Duodenal mucosa (tissue), 2 donors: ENCODE measurements around the gene TBC1D24.
"Not testable (repeated sequence)": the region's sequence is repeated elsewhere in the genome, so short reads cannot be mapped to it uniquely, and the experiment has no call there.

Experiments
- H3K27ac ChIP-seq: one replicate; pipeline ENCODE4 v1.7.0; 2013; ENCODE audit warnings: low read depth, low read length
- H3K27me3 ChIP-seq, 2 donors: one replicate each; pipeline ENCODE4 v1.7.0; 2013; ENCODE audit warnings: low read length in 2 of 2, control low read depth in 1 of 2; ENCODE audit not compliant: insufficient read depth in 2 of 2, control insufficient read depth in 1 of 2
- H3K36me3 ChIP-seq, 2 donors: one replicate each; pipeline ENCODE4 v1.7.0; 2013; ENCODE audit warnings: low read length in 2 of 2, control low read depth in 1 of 2; ENCODE audit not compliant: insufficient read depth in 2 of 2, control insufficient read depth in 1 of 2
- H3K4me1 ChIP-seq, 2 donors: one replicate each; pipeline ENCODE4 v1.7.0; 2013; ENCODE audit warnings: low read length in 2 of 2, control low read depth in 1 of 2; ENCODE audit not compliant: insufficient read depth in 2 of 2, control insufficient read depth in 1 of 2
- H3K4me3 ChIP-seq, 2 donors: one replicate each; pipeline ENCODE4 v1.7.0; 2013; ENCODE audit warnings: low read length in 2 of 2, low read depth in 1 of 2
- H3K9ac ChIP-seq, 2 donors: one replicate each; pipeline ENCODE4 v1.7.0; 2013; ENCODE audit warnings: low read length in 2 of 2, low read depth in 1 of 2
- H3K9me3 ChIP-seq, 2 donors: one replicate each; pipeline ENCODE4 v1.7.0; 2013; ENCODE audit warnings: low read length in 2 of 2, control low read depth in 1 of 2; ENCODE audit not compliant: control insufficient read depth in 1 of 2

The TBC1D24 gene

DNA sequence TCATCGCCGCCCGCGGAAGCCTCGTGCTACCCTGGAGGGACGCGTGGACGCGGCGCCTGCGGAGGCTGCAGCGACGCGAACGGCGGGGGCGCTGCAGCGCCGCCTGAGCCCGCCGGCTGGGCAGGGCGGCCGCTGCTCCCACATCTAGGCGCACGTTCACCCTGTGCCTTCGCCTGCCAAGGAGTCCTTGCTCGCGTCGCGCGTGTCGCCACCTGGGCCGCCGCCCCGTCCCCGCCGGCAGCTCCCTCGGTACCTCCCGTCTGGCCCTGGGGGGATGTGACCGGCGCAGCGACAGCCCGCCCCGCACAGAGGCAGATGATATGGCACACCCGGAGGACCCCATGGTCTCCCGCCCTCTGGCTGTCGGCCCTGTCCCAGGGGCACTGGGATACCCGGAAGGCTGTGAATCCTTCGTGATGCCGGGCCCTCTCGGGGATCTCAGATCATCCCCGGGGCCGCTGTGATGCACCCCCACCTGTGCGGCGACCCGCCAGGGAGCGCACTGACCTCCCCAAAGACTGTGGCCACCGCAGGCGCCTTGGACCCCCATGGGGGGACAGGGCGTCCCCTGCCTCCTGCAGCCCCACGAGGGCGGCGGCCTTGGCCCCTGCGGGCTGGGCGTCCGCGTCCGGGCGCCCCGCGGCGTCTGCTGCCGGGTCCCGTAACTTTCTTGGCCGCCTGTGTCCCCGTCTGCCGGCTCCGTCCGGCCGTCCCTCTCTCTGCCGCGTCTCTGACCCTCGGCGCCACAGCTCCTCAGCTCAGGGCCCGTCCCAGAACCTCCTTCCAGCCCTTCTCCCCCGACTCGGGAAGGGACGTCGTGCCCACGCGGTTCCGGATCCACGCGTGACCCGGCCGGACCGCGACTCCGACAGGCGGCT lies 689 bp upstream of the TBC1D24 start:
- Histone ChIP-seq H3K27ac (peak overlapping the region; percentile 20), H3K4me1 (peaks cover 6 to 15% of the 10 kb centered on the region in 2 donors), H3K9ac (peak overlapping the region; percentile 48 to 70)

DNA sequence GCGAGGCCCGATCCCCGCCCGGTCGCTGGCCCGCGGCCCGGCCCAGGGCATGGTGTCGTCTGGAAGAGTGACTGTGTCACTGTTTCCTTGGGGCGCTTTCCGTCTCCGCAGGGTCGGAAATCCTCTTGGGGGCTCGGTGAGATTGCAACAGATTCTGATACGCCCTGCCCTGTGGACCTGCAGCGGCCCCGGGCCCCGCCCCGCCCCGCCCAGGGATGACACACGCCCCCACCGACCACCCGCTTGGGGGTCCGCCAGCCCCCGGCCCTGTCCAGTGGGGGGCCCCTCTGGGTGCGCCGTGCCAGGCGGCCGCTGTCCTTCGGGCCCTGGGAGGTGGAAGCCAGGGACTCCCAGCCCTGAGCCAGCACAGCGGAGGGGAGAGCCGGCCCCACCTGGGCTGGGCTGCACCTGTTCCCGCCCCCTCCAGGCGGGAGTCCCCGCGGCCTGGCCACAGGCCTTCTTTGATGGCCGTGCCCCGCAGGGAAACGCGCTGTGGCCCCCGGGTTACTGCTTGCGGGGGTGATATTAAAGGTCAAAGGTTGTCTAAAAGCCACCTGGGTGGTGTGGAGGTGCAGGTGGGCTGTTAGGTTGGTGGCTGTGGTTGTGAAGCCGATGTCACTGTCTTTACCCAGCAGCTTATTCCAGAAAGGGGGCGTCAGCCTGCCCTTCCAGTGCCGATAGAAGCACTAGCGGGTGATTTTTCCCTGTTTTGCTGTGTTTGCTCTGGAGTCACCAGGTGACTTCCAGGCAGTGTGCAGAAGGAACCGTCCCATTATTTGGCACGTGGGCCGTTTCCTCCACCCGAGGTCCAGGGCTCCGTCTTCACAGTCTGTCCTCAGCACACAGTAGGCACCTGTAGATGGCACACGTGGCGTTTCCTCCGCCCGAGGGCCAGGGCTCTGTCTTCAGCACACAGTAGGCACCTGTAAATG lies 752 bp downstream of the TBC1D24 start:
- H3K4me1 ChIP-seq: peaks cover 6 to 18% of the 10 kb centered on the region in 2 donors
- H3K9ac ChIP-seq: peak overlapping the region; percentile 10 to 25
- peak overlapping the region; percentile 22 for H3K27ac ChIP-seq
- H3K36me3 ChIP-seq: no peaks in the 10 kb centered on the region
- H3K27me3 ChIP-seq: peaks cover 20 to 23% of the 10 kb centered on the region in 2 donors
- H3K4me3 ChIP-seq: peak overlapping the region; percentile 56 to 71
- H3K9me3 ChIP-seq: no peaks in the 10 kb centered on the region

More for the DNA sequence above, 689 bp upstream of the TBC1D24 start:
- Histone ChIP-seq H3K4me3 (peak overlapping the region; percentile 74), H3K36me3 (no peaks in the 10 kb centered on the region), H3K27me3 (peaks cover 34 to 37% of the 10 kb centered on the region in 2 donors), H3K9me3 (no peaks in the 10 kb centered on the region)

DNA sequence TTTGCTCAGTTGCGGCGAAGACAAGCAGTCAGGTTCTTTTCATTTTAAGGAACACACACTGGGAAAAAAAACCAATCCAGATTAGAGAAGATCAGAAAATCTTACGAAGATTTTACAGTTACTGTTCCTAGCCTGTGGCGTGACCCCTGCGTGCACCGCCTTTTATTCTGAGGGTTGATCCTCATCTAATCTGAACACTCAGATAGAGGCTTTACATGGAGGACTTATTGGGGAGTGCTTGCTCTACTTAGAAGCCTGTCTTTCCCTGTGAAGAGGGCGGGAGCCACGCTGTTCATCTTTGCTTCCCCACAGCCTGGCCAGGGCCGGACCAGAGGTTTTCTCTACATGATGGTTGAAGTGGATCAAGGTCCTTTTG lies 1.4 kb downstream of the TBC1D24 start:
- H3K4me3 ChIP-seq: no peak overlapping the region
- no peaks in the 10 kb centered on the region for H3K9me3 ChIP-seq
- H3K4me1 ChIP-seq: peaks cover 6 to 25% of the 10 kb centered on the region in 2 donors
- no peak overlapping the region for H3K27ac ChIP-seq
- H3K27me3 ChIP-seq: peaks cover 18 to 21% of the 10 kb centered on the region in 2 donors
- no peaks in the 10 kb centered on the region for H3K36me3 ChIP-seq
- H3K9ac ChIP-seq: no peak overlapping the region

DNA sequence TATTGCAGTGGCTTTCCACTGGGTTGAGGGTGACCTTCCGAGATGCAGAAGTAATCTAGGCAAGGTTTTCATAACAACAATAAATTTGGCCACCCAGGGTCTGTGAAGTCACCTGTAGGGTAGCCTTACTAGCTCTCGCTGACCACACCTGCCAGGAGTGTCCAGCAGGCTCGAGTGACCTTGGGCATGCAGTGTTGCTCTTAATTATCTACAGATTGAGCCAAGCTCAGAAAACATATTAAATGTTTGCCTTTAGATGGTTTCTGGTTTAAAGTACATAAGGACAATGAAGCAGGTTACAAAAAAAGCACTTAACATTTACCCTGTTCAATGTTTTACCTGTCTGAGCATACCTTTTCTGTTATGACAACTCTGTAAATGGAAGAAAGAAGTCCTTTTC lies 1.8 kb downstream of the TBC1D24 start:
- Histone ChIP-seq H3K4me3 (no peak overlapping the region), H3K9ac (no peak overlapping the region), H3K4me1 (peaks cover 6 to 28% of the 10 kb centered on the region in 2 donors), H3K27me3 (peaks cover 17% of the 10 kb centered on the region in 2 donors), H3K27ac (no peak overlapping the region), H3K36me3 (no peaks in the 10 kb centered on the region), H3K9me3 (no peaks in the 10 kb centered on the region)

DNA sequence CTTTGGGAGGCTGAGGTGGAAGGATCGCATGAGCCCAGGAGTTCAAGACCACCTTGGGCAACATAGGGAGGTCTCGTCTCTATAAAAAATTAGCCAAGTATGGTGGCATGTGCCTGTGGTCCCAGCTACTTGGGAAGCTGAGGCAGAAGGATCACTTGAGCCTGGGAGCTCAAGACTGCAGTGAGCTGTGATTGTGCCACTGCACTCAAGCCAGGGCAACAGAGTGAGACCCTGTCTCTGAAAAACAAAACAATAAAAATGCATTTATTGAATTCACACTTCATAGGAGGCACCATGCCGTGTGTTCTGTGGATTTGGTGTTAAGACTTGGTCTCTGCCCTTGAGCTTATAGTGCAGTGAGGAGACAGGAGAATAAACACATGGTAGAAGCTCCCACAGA lies 2.4 kb downstream of the TBC1D24 start:
- Histone ChIP-seq H3K4me1 (peaks cover 6 to 26% of the 10 kb centered on the region in 2 donors), H3K27me3 (peaks cover 11 to 12% of the 10 kb centered on the region in 2 donors), H3K27ac (no peak overlapping the region), H3K4me3 (no peak overlapping the region), H3K36me3 (no peaks in the 10 kb centered on the region), H3K9ac (no peak overlapping the region), H3K9me3 (no peaks in the 10 kb centered on the region)

DNA sequence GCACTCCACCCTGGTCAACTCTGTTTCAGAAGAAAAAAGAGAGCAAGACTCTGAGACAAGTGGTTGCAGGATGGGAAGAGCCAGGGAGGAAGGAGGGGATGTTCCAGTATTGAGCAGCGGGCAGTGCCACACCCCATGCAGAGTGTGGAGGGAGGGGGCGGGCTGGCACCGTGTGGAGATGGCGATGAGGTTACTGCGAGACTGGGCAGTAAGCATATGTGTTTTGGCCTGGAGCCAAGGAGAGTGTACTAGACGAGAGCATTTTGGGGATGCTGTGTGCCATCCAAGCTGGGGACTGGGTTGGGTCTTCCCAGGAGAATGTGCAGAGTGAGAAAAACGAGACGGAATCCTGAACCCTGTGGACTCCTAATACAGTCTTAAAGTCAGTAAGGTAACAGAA lies 3.4 kb downstream of the TBC1D24 start:
- Histone ChIP-seq H3K27ac (no peak overlapping the region), H3K4me1 (peaks cover 6 to 35% of the 10 kb centered on the region in 2 donors), H3K9ac (no peak overlapping the region), H3K36me3 (no peaks in the 10 kb centered on the region), H3K9me3 (no peaks in the 10 kb centered on the region), H3K4me3 (no peak overlapping the region), H3K27me3 (peaks cover 2% of the 10 kb centered on the region in 2 donors)

DNA sequence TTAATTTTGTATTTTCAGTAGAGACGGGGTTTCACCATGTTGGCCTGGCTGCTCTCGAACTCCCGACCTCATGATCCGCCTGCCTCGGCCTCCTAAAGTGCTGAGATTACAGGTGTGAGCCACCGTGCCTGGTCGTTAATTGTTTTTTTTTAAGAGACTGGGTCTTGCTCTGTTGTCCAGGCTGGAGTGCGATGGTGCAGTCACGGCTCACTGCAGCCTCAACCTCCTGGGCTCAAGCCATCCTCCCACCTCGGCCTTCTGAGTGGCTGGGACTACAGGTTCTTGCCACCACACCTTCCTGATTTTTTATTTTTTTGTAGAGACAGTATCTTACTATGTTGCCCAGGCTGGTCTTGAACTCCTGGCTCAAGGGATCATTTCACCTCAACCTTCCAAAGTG lies 5.1 kb downstream of the TBC1D24 start:
- H3K9me3 ChIP-seq, H3K27me3 ChIP-seq, H3K9ac ChIP-seq, H3K4me3 ChIP-seq, H3K27ac ChIP-seq, H3K36me3 ChIP-seq: not testable (repeated sequence)
- peaks cover 6 to 31% of the 10 kb centered on the region in 2 donors for H3K4me1 ChIP-seq

DNA sequence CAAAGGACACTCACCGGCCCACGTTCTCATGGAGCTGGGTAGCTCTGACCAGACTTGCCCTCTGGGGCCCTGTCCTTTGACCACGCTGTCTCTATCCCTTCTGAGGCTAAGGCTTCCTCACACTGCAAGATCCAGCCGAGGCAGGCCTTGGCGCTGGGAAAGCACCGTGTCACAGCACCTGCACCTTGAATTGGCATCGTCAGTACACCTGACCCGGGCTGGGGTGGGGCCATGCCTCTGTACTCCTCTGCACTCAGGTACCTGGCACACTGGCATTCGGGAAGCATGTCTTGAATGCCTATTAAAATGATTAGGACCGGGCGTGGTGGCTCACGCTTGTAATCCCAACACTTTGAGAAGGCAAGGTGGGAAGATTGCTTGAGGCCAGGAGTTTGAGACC lies 6.0 kb downstream of the TBC1D24 start:
- H3K27ac ChIP-seq: no peak overlapping the region
- peaks cover 3 to 27% of the 10 kb centered on the region in 2 donors for H3K4me1 ChIP-seq
- H3K9ac ChIP-seq: no peak overlapping the region
- H3K9me3 ChIP-seq: no peaks in the 10 kb centered on the region
- no peaks in the 10 kb centered on the region for H3K27me3 ChIP-seq
- no peak overlapping the region for H3K4me3 ChIP-seq
- H3K36me3 ChIP-seq: no peaks in the 10 kb centered on the region

DNA sequence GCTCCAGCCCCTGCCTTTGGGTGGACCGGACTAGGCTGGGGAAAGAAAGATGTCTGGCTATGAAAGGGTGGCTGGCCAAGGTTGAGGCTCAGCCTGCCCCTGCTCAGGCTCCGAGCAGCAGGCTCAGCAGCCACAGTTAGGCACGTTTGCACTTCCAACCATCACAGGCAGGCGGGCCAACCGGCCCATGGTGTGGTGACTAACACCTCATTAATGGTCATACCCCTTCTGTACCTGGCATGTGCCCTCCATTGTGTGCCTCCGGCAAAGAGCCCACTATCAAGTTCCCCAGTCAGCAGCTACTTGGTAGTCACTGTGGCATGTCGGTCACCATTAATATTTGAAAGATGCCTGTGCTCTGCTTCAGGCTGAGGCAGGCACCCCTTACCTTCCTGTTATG lies 6.7 kb downstream of the TBC1D24 start:
- Histone ChIP-seq H3K27me3 (no peaks in the 10 kb centered on the region), H3K4me3 (no peak overlapping the region), H3K36me3 (no peaks in the 10 kb centered on the region), H3K27ac (no peak overlapping the region), H3K9ac (no peak overlapping the region), H3K9me3 (no peaks in the 10 kb centered on the region), H3K4me1 (peaks cover 0 to 24% of the 10 kb centered on the region in 2 donors)

DNA sequence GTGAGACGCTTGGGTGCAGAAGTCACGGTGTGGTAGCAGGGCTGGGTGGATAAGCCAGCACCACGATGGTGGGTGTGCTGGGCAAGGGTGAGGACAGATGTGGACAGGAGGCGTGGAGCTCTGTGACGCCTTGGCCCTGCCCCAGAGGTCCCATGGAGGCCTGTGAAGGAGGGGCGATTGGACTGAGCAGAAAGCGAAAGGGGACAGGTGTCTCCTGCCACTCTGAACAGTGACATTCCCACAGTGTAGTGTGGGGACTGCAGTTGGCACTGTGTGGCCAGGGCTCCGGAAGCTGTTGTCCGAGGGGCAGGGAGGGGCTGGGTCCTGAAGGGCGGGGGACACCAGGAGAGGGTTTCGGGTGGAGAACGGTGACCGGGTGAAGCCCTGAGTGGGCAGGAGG lies 7.3 kb downstream of the TBC1D24 start:
- H3K4me1 ChIP-seq: peaks cover 4 to 24% of the 10 kb centered on the region in 2 donors
- H3K27ac ChIP-seq: peak overlapping the region; percentile 10
- no peaks in the 10 kb centered on the region for H3K27me3 ChIP-seq
- H3K4me3 ChIP-seq: no peak overlapping the region
- no peaks in the 10 kb centered on the region for H3K9me3 ChIP-seq
- no peaks in the 10 kb centered on the region for H3K36me3 ChIP-seq
- H3K9ac ChIP-seq: no peak overlapping the region
